ENCODE measurements around the gene NCCRP1.
A peak's percentile ranks its signal among the peaks of the same experiment; 100 is the strongest.

- TF ChIP-seq CTCF (conservative IDR thresholded peaks at IDR 0.05; ENCODE audit: low read length) (peak; percentile 34; the same call in 1 of the 2 replicates), EZH2phosphoT487 (IDR thresholded peaks at IDR 0.05; ENCODE audit: borderline replicate concordance, low read depth, low read length) (no peak)
These were observed 28.1 kb downstream of the NCCRP1 start for GRCh38 chr19:39224910-39225309.
